K562 (cell line): ENCODE measurements around the gene CDK14.

Experiments
- EZH2 ChIP-seq: IDR thresholded peaks from 2 replicates; pipeline ENCODE4 v1.6.1; 2012; ENCODE audit warnings: low read depth, mild to moderate bottlenecking, inconsistent platforms, low read length, borderline replicate concordance
- HDAC6 ChIP-seq: IDR thresholded peaks from 2 replicates; pipeline ENCODE4 v1.6.1; 2012; ENCODE audit warnings: low read depth, mild to moderate bottlenecking, control low read depth, inconsistent platforms, low read length, moderate library complexity
- KLF6 ChIP-seq: fragments of 250-450 bp; sonication (Bioruptor Pico); IDR thresholded peaks from 2 replicates; pipeline ENCODE4 v1.4.0; 2020; ENCODE audit warnings: mild to moderate bottlenecking, moderate library complexity, borderline replicate concordance
- POLR2AphosphoS5 ChIP-seq: IDR thresholded peaks from 2 replicates; pipeline ENCODE4 v1.6.1; 2011; ENCODE audit warnings: mild to moderate bottlenecking, low read depth, low read length, moderate library complexity; ENCODE audit not compliant: control insufficient read depth, insufficient read depth
- TCF7 ChIP-seq: sonication (generic); IDR thresholded peaks from 2 replicates; pipeline ENCODE4 v1.6.1; 2016; ENCODE audit warnings: antibody characterized with exemption, borderline replicate concordance
- ZNF121 ChIP-seq: sonication (generic); formaldehyde crosslinking; conservative IDR thresholded peaks from 2 replicates; pipeline ENCODE4 v1.8.0; 2022; ENCODE audit warnings: missing genetic modification reagents
- ZNF274 ChIP-seq: IDR thresholded peaks from 2 replicates; pipeline ENCODE4 v1.6.1; 2011; ENCODE audit warnings: low read depth, mild to moderate bottlenecking, low read length, moderate library complexity, borderline replicate concordance
- ZNF3 ChIP-seq: fragments of 250-450 bp; sonication (Bioruptor Pico); IDR thresholded peaks from 2 replicates; pipeline ENCODE4 v1.5.0; 2021; ENCODE audit warnings: mild to moderate bottlenecking, moderate library complexity
- ZNF384 ChIP-seq: IDR thresholded peaks from 2 replicates; pipeline ENCODE4 v1.6.1; 2012; ENCODE audit warnings: low read depth, low read length, improper control_type of control experiment
- ZNF778 ChIP-seq: fragments of 450-650 bp; formaldehyde crosslinking; IDR thresholded peaks from 2 replicates; pipeline ENCODE4 v1.4.0; 2020; ENCODE audit warnings: mild to moderate bottlenecking, moderate library complexity
- TF ChIP-seq, protein P1 (sequence below): fragments of 250-450 bp; sonication (Bioruptor Pico); IDR thresholded peaks from 2 replicates; pipeline ENCODE4 v1.8.0; 2021; ENCODE audit warnings: moderate library complexity, mild to moderate bottlenecking, inconsistent platforms
- TF ChIP-seq, protein P2 (sequence below): fragments of 450-650 bp; IDR thresholded peaks from 2 replicates; pipeline ENCODE4 v1.6.1; 2017; ENCODE audit warnings: antibody characterized with exemption

DNA sequence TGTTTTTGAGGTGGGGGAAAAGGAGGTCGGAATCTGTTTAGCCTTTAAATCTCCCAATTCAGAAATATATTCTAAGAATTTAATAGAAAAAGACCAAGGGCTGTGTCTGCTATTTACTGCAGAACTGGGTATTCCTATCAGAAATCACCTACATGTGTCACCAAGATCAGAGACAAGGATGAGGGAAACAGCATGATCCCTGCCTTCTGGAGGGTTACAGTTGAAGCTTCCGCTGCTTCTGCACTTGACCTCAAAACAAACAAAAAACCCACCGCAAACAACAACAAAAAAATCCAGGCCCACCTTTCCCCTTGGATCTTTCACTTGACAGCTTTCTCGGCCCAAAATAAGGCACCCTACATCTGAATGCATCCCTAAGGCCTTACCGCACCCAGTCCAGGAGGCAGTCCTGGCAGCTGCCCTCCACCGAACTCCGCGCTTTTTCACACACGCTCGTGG, 750 bp upstream of the CDK14 start:
- TF ChIP-seq POLR2AphosphoS5 (no peak), ZNF384 (no peak), EZH2 (no peak), TCF7 (no peak), ZNF274 (no peak), HDAC6 (no peak), KLF6 (CRISPR knock-in tag) (no peak), ZNF778 (no peak), ZNF3 (no peak), ZNF121 (CRISPR knock-in tag) (no peak)
- TF ChIP-seq, protein P1, sequence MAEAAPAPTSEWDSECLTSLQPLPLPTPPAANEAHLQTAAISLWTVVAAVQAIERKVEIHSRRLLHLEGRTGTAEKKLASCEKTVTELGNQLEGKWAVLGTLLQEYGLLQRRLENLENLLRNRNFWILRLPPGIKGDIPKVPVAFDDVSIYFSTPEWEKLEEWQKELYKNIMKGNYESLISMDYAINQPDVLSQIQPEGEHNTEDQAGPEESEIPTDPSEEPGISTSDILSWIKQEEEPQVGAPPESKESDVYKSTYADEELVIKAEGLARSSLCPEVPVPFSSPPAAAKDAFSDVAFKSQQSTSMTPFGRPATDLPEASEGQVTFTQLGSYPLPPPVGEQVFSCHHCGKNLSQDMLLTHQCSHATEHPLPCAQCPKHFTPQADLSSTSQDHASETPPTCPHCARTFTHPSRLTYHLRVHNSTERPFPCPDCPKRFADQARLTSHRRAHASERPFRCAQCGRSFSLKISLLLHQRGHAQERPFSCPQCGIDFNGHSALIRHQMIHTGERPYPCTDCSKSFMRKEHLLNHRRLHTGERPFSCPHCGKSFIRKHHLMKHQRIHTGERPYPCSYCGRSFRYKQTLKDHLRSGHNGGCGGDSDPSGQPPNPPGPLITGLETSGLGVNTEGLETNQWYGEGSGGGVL (CRISPR knock-in tag), result no peak
- TF ChIP-seq, protein P2, sequence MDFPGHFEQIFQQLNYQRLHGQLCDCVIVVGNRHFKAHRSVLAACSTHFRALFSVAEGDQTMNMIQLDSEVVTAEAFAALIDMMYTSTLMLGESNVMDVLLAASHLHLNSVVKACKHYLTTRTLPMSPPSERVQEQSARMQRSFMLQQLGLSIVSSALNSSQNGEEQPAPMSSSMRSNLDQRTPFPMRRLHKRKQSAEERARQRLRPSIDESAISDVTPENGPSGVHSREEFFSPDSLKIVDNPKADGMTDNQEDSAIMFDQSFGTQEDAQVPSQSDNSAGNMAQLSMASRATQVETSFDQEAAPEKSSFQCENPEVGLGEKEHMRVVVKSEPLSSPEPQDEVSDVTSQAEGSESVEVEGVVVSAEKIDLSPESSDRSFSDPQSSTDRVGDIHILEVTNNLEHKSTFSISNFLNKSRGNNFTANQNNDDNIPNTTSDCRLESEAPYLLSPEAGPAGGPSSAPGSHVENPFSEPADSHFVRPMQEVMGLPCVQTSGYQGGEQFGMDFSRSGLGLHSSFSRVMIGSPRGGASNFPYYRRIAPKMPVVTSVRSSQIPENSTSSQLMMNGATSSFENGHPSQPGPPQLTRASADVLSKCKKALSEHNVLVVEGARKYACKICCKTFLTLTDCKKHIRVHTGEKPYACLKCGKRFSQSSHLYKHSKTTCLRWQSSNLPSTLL, result no peak
